H1 (cell line): ENCODE measurements around the gene FAM120B. TPM values are rescaled to one million over a fixed set of nuclear protein-coding genes. Genes with fewer than 3 reads are reported as not detected.

Experiments used
- CTCF ChIA-PET: fragments of 300-600 bp; sonication (Branson Sonifier 250); formaldehyde crosslinking; loops from one replicate; lab custom pipeline; 2021; ENCODE audit not compliant: partially characterized antibody; lab: Charles Lee
- POLR2A ChIA-PET: fragments of 300-600 bp; sonication (Branson Sonifier 250); formaldehyde crosslinking; loops from one replicate; lab custom pipeline; 2021; ENCODE audit warnings: inconsistent platforms; ENCODE audit not compliant: partially characterized antibody; lab: Charles Lee
- DNase-seq, 2 experiments: peaks; one replicate each; pipeline versions ENCODE4 v3.0.0 to v3.0.0-alpha.2; 2010 to 2022; ENCODE audit warnings: low spot score in 2 of 2, low read depth in 1 of 2, mixed read lengths in 1 of 2
- FAIRE-seq: peaks from 2 replicates; lab custom pipeline; 2011; peaks lifted over from hg19 to GRCh38; lab: Jason Lieb, UNC
- H2AFZ ChIP-seq: 2 replicates; pipeline ENCODE4 v1.8.1; 2012; ENCODE audit warnings: low read length, inconsistent platforms
- H2AK5ac ChIP-seq: 2 replicates; pipeline ENCODE4 v1.6.1; 2013; ENCODE audit warnings: low read depth, low read length
- H2BK120ac ChIP-seq: replicated peaks from 2 replicates; pipeline ENCODE3; 2013; ENCODE audit warnings: low read depth, low read length, inconsistent platforms
- H2BK12ac ChIP-seq: 2 replicates; pipeline ENCODE4 v1.6.1; 2013; ENCODE audit warnings: low read depth, low read length
- H2BK15ac ChIP-seq: 2 replicates; pipeline ENCODE4 v1.6.1; 2013; ENCODE audit warnings: low read length
- H2BK20ac ChIP-seq: 2 replicates; pipeline ENCODE4 v1.6.1; 2013; ENCODE audit warnings: low read length
- H2BK5ac ChIP-seq: 2 replicates; pipeline ENCODE4 v1.6.1; 2013; ENCODE audit warnings: low read depth, low read length
- H3K14ac ChIP-seq: 2 replicates; pipeline ENCODE4 v1.6.1; 2013; ENCODE audit warnings: inconsistent platforms; ENCODE audit not compliant: insufficient read length
- H3K18ac ChIP-seq: 2 replicates; pipeline ENCODE4 v1.6.1; 2013; ENCODE audit warnings: low read length; ENCODE audit errors: extremely low read depth
- H3K23ac ChIP-seq: 2 replicates; pipeline ENCODE4 v1.6.1; 2013; ENCODE audit warnings: inconsistent platforms; ENCODE audit not compliant: insufficient read length
- H3K23me2 ChIP-seq: 2 replicates; pipeline ENCODE4 v1.6.1; 2013; ENCODE audit warnings: low read depth, low read length
- H3K27ac ChIP-seq: 2 replicates; pipeline ENCODE4 v1.6.1; 2011; ENCODE audit warnings: low read depth, low read length, inconsistent platforms
- H3K27me3 ChIP-seq, 4 experiments: replicated peaks in 1 of 4; 1 replicate in 1 of 4; 2 replicates in 3 of 4; pipeline versions ENCODE4 v1.6.1 to v1.8.1; 2011 to 2013; ENCODE audit warnings: low read length in 3 of 4, mild to moderate bottlenecking in 3 of 4, inconsistent platforms in 2 of 4, mixed read lengths in 2 of 4, moderate library complexity in 1 of 4; ENCODE audit not compliant: control insufficient read depth in 3 of 4, insufficient read depth in 3 of 4; ENCODE audit errors: extremely low read depth in 1 of 4
- H3K36me3 ChIP-seq, 4 experiments: 2 replicates each; pipeline versions ENCODE4 v1.6.1 to v1.8.1; 2011 to 2013; ENCODE audit warnings: mild to moderate bottlenecking in 4 of 4, low read length in 3 of 4, moderate library complexity in 2 of 4, control low read depth in 1 of 4, inconsistent platforms in 1 of 4; ENCODE audit not compliant: insufficient read depth in 4 of 4, control insufficient read depth in 2 of 4
- H3K4ac ChIP-seq: replicated peaks from 2 replicates; pipeline ENCODE3; 2013; ENCODE audit warnings: low read length, low read depth, mixed read lengths, inconsistent platforms; ENCODE audit not compliant: insufficient read length
- H3K4me1 ChIP-seq, 4 experiments: replicated peaks in 1 of 4; 1 replicate in 1 of 4; 2 replicates in 3 of 4; pipeline versions ENCODE4 v1.6.1 to v1.8.1; 2011 to 2013; ENCODE audit warnings: low read length in 3 of 4, inconsistent platforms in 2 of 4, mixed read lengths in 1 of 4; ENCODE audit not compliant: insufficient read depth in 4 of 4, control insufficient read depth in 3 of 4
- H3K4me2 ChIP-seq, 2 experiments: 2 replicates each; pipeline versions ENCODE4 v1.6.1 to v1.8.1; 2011 to 2013; ENCODE audit warnings: low read depth in 2 of 2, low read length in 2 of 2, control low read depth in 1 of 2, inconsistent platforms in 1 of 2, mild to moderate bottlenecking in 1 of 2; ENCODE audit not compliant: insufficient read depth in 1 of 2
- H3K4me3 ChIP-seq, 4 experiments: fragments of 200-600, 300-600 bp in 1 of 4; sonication (generic), shearing (Covaris generic), sonication (Bioruptor Twin) in 1 of 4; 2 replicates each; pipeline versions ENCODE4 v1.5.1 to v1.8.1; 2011 to 2016; ENCODE audit warnings: low read length in 4 of 4, low read depth in 3 of 4, control low read depth in 2 of 4, inconsistent platforms in 2 of 4, mild to moderate bottlenecking in 2 of 4, mixed read lengths in 1 of 4, moderate library complexity in 1 of 4; ENCODE audit not compliant: insufficient read depth in 2 of 4; ENCODE audit errors: extremely low read depth in 1 of 4
- H3K56ac ChIP-seq: replicated peaks from 2 replicates; pipeline ENCODE3; 2013; ENCODE audit warnings: low read depth, mild to moderate bottlenecking, mixed read lengths, low read length, inconsistent platforms; ENCODE audit not compliant: insufficient read length
- H3K79me1 ChIP-seq: 2 replicates; pipeline ENCODE4 v1.6.1; 2013; ENCODE audit warnings: low read depth, low read length, control low read depth
- H3K79me2 ChIP-seq, 2 experiments: 2 replicates each; pipeline versions ENCODE4 v1.6.1 to v1.8.1; 2012 to 2013; ENCODE audit warnings: low read length in 2 of 2, mild to moderate bottlenecking in 2 of 2, inconsistent platforms in 1 of 2; ENCODE audit not compliant: insufficient read depth in 2 of 2, control insufficient read depth in 1 of 2
- H3K9ac ChIP-seq, 4 experiments: replicated peaks in 1 of 4; 1 replicate in 1 of 4; 2 replicates in 3 of 4; pipeline versions ENCODE4 v1.6.1 to v1.8.1; 2011 to 2013; ENCODE audit warnings: low read depth in 3 of 4, low read length in 3 of 4, control low read depth in 2 of 4, mild to moderate bottlenecking in 2 of 4, moderate library complexity in 2 of 4, inconsistent platforms in 1 of 4; ENCODE audit errors: extremely low read depth in 1 of 4
- H3K9me3 ChIP-seq, 2 experiments: 2 replicates each; pipeline versions ENCODE4 v1.6.1 to v1.8.1; 2012 to 2013; ENCODE audit warnings: mild to moderate bottlenecking in 2 of 2, moderate library complexity in 2 of 2, control low read depth in 1 of 2, inconsistent platforms in 1 of 2, low read depth in 1 of 2, low read length in 1 of 2, mixed read lengths in 1 of 2; ENCODE audit not compliant: insufficient read depth in 2 of 2
- H4K20me1 ChIP-seq, 2 experiments: replicated peaks in 1 of 2; 2 replicates each; pipeline versions ENCODE3 to v1.8.1; 2011 to 2013; ENCODE audit warnings: inconsistent platforms in 2 of 2, low read length in 2 of 2, mild to moderate bottlenecking in 1 of 2; ENCODE audit not compliant: insufficient read depth in 2 of 2, control insufficient read depth in 1 of 2
- H4K5ac ChIP-seq: 2 replicates; pipeline ENCODE4 v1.6.1; 2013; ENCODE audit warnings: low read length, low read depth, mixed read lengths, inconsistent platforms; ENCODE audit not compliant: insufficient read length
- H4K8ac ChIP-seq: 2 replicates; pipeline ENCODE4 v1.8.0; 2013; ENCODE audit warnings: mild to moderate bottlenecking, moderate library complexity, low read length, inconsistent platforms; ENCODE audit not compliant: insufficient read depth; ENCODE audit errors: extremely low read depth
- H4K91ac ChIP-seq: replicated peaks from 2 replicates; pipeline ENCODE3; 2013; ENCODE audit warnings: low read length, mixed read lengths, inconsistent platforms; ENCODE audit not compliant: insufficient read length
- FOSL1 ChIP-seq: IDR thresholded peaks from 2 replicates; pipeline ENCODE4 v1.6.1; 2011; ENCODE audit warnings: mild to moderate bottlenecking, low read depth, low read length, moderate library complexity; ENCODE audit not compliant: insufficient read depth
- RAD21 ChIP-seq, 2 experiments: IDR thresholded peaks in 1 of 2; conservative IDR thresholded peaks in 1 of 2; 2 replicates each; pipeline ENCODE4 v1.6.1; 2011; ENCODE audit warnings: low read depth in 2 of 2, low read length in 2 of 2, improper control_type of control experiment in 1 of 2, inconsistent platforms in 1 of 2, mild to moderate bottlenecking in 1 of 2, moderate library complexity in 1 of 2
- TBP ChIP-seq: IDR thresholded peaks from 2 replicates; pipeline ENCODE4 v1.6.1; 2011; ENCODE audit warnings: low read depth, low read length, improper control_type of control experiment
- TCF12 ChIP-seq: IDR thresholded peaks from 2 replicates; pipeline ENCODE4 v1.6.1; 2011; ENCODE audit warnings: low read depth, mild to moderate bottlenecking, low read length
- WGBS, 2 experiments: shearing (Covaris generic) in 1 of 2; methylation state at CpG; one replicate each; pipeline versions ENCODE4 v1.1.6 to v1.1.7; 2013 to 2015; ENCODE audit warnings: low lambda C conversion rate in 2 of 2, mixed read lengths in 2 of 2, inconsistent platforms in 1 of 2, low coverage in 1 of 2, missing lambda C conversion rate in 1 of 2; ENCODE audit not compliant: insufficient replicate concordance in 2 of 2, insufficient coverage in 1 of 2, insufficient read length in 1 of 2; ENCODE audit errors: extremely low coverage in 1 of 2, missing lambda C conversion rate in 1 of 2; 5-methylcytosine and 5-hydroxymethylcytosine counted together
- polyA plus RNA-seq, 7 experiments: library from polyadenylated mRNA; depleted of rRNA in 3 of 7; stranded (reverse) in 5 of 7; unstranded in 2 of 7; fragments of >200 nt in 5 of 7; fragments of 200-250 nt in 2 of 7; gene quantifications; 1 replicate in 5 of 7; 2 replicates in 1 of 7; 4 replicates in 1 of 7; pipeline versions ENCODE4 v1.2.1 to v1.2.3, GENCODE V29; 2011 to 2013; ENCODE audit warnings: missing spikeins in 2 of 7, mixed read lengths in 2 of 7
- total RNA-seq: library from RNA; stranded (reverse); fragmentation: NEBNext Ultra II Directional; extraction: Animal tissue kit (Norgen Biotek cat#: 25700); gene quantifications from 2 replicates; pipeline ENCODE4 v1.2.1, GENCODE V29; 2021
- TF ChIP-seq, protein P1 (sequence below): IDR thresholded peaks from 2 replicates; pipeline ENCODE4 v1.6.1; 2012; ENCODE audit warnings: low read length, inconsistent platforms

The FAM120B gene
- total and polyA plus RNA-seq, 2 of the 8 experiments (the other 6 are each of a cell fraction or from before 2014, with no cell fraction given) = 5.1 to 12.5 TPM

DNA sequence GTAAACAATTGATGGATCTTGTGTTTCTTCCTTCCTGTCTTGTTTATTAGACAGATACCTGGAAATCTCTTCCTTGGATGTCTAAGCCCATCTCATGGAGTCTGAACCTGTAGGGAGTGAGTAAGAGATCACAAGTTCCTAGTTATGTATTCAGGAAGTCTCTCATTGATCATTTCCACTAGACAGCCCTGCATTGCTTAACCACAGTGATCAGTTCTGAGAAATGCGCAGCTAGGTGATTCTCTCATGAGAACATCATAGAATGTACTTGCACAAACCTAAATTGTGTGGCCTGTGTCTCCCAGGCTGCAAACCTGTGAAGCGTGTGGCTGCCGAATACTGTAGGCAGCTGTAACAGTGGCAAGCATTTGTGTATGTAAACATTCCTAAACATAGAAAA lies 39.1 kb downstream of the FAM120B start:
- no peak overlapping the region for H4K5ac ChIP-seq
- H3K4me1 ChIP-seq = peaks cover 0 to 4% (median under 1%) of the 10 kb centered on the region in 4 experiments; a peak in 3 of 7 replicates
- H2AFZ ChIP-seq = no peak overlapping the region
- H3K18ac ChIP-seq = no peak overlapping the region
- no peak overlapping the region for H3K27ac ChIP-seq
- no peaks in the 10 kb centered on the region for H3K27me3 ChIP-seq
- H3K23me2 ChIP-seq = no peaks in the 10 kb centered on the region
- H4K20me1 ChIP-seq = no peaks in the 10 kb centered on the region
- peaks cover 0 to 1% (median 0%) of the 10 kb centered on the region in 4 experiments; a peak in 4 of 8 replicates for H3K36me3 ChIP-seq
- no peak overlapping the region for H2BK15ac ChIP-seq
- no peak for DNase-seq
- TF ChIP-seq, protein P1, sequence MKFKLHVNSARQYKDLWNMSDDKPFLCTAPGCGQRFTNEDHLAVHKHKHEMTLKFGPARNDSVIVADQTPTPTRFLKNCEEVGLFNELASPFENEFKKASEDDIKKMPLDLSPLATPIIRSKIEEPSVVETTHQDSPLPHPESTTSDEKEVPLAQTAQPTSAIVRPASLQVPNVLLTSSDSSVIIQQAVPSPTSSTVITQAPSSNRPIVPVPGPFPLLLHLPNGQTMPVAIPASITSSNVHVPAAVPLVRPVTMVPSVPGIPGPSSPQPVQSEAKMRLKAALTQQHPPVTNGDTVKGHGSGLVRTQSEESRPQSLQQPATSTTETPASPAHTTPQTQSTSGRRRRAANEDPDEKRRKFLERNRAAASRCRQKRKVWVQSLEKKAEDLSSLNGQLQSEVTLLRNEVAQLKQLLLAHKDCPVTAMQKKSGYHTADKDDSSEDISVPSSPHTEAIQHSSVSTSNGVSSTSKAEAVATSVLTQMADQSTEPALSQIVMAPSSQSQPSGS = no peak
- TF ChIP-seq RAD21 (IDR thresholded peaks at IDR 0.05 in 1 of 2, conservative IDR thresholded peaks at IDR 0.05 in 1 of 2; ENCODE audit: low read depth in 2 of 2, low read length in 2 of 2) (no peak), TCF12 (no peak), TBP (no peak), FOSL1 (no peak)
- no peak overlapping the region for H3K4me2 ChIP-seq
- H3K9me3 ChIP-seq = 0 out of 4 replicates have a peak, but pooled peaks cover 0 to under 1% of the 10 kb centered on the region in 2 experiments
- H3K79me2 ChIP-seq = no peaks in the 10 kb centered on the region
- no peak overlapping the region for H3K23ac ChIP-seq
- POLR2A ChIA-PET = no interaction called here
- no peak overlapping the region for H2BK120ac ChIP-seq
- H3K9ac ChIP-seq = no peak overlapping the region
- CTCF ChIA-PET = interaction anchor here (0.9 kb wide), 1 partner anchor 126 kb away, joined by 3 read pairs; no protein-coding TSS in a partner anchor
- H3K4ac ChIP-seq = no peak overlapping the region
- no peak overlapping the region for H4K91ac ChIP-seq
- no peak for FAIRE-seq
- 92% methylated on average over 3 of the region's 3 CpGs; no CpG with 5 or more reads in 1 of the 2 experiments for WGBS, 2 experiments
- no peak overlapping the region for H2BK12ac ChIP-seq
- H3K14ac ChIP-seq = no peak overlapping the region
- no peak overlapping the region for H3K4me3 ChIP-seq
- H2BK5ac ChIP-seq = no peak overlapping the region
- no peak overlapping the region for H3K56ac ChIP-seq
- H2AK5ac ChIP-seq = no peak overlapping the region
- H4K8ac ChIP-seq = no peak overlapping the region
- H2BK20ac ChIP-seq = no peak overlapping the region
- H3K79me1 ChIP-seq = no peaks in the 10 kb centered on the region
